K562 (cell line): ENCODE data around the gene EBNA1BP2. TPM values are rescaled to one million over a fixed set of nuclear protein-coding genes. Genes with fewer than 3 reads are reported as not detected.

Experiments used
- ATAC-seq: fragments of 200-7000 bp; cut with Tn5 transposase; 3 replicates; pipeline ENCODE4 v1.9.1; 2020; ENCODE audit warnings: moderate library complexity
- BruUV-seq: library from RNA; stranded (reverse); fragments of 400-500 nt; replicated peaks from 2 replicates; lab custom pipeline; 2021; lab: Mats Ljungman, UMichigan
- CTCF ChIA-PET: fragments of 300-600 bp; formaldehyde crosslinking; extraction: SDS; loops from one replicate; lab custom pipeline; 2021; ENCODE audit warnings: low intra/inter-chr PET ratio; lab: Yijun Ruan, JAX
- POLR2A ChIA-PET: fragments of 300-600, 350-650 bp; sonication (Branson Sonifier 250); formaldehyde crosslinking; extraction: SDS; loops from one replicate; lab custom pipeline; 2021; ENCODE audit warnings: antibody characterized with exemption, inconsistent platforms; lab: Yijun Ruan, JAX
- DNase-seq, 4 experiments: peaks; one replicate each; pipeline versions ENCODE4 v3.0.0 to v3.0.0-alpha.2; 2011 to 2018; ENCODE audit warnings: low spot score in 3 of 4, mixed read lengths in 3 of 4; ENCODE audit errors: extremely low read depth in 1 of 4
- FAIRE-seq: peaks from 2 replicates; lab custom pipeline; 2011; peaks lifted over from hg19 to GRCh38; lab: Jason Lieb, UNC
- H2AFZ ChIP-seq: 2 replicates; pipeline ENCODE4 v1.6.0; 2011; ENCODE audit warnings: low read depth, low read length, control low read depth, inconsistent platforms
- H3K27ac ChIP-seq: fragments of 200-600 bp; 3 replicates; pipeline ENCODE4 v1.8.0; 2011; ENCODE audit warnings: low read depth, mild to moderate bottlenecking, control low read depth, inconsistent platforms, low read length, moderate library complexity, mixed read lengths; ENCODE audit errors: extremely low read depth
- H3K27me3 ChIP-seq, 2 experiments: fragments of 300-600 bp in 1 of 2; 2 replicates in 1 of 2; 3 replicates in 1 of 2; pipeline versions ENCODE4 v1.6.0 to v1.8.0; 2011; ENCODE audit warnings: inconsistent platforms in 2 of 2, low read length in 2 of 2, mild to moderate bottlenecking in 1 of 2, mixed read lengths in 1 of 2, moderate library complexity in 1 of 2; ENCODE audit not compliant: control insufficient read depth in 2 of 2, insufficient read depth in 2 of 2
- H3K36me3 ChIP-seq: fragments of 300-600 bp; 3 replicates; pipeline ENCODE4 v1.8.0; 2011; ENCODE audit warnings: mild to moderate bottlenecking, low read length, inconsistent platforms; ENCODE audit not compliant: control insufficient read depth, insufficient read depth
- H3K4me1 ChIP-seq, 2 experiments: fragments of 200-600 bp in 1 of 2; replicated peaks in 1 of 2; 2 replicates in 1 of 2; 3 replicates in 1 of 2; pipeline versions ENCODE4 v1.5.1 to v1.8.0; 2011; ENCODE audit warnings: inconsistent platforms in 2 of 2, low read length in 2 of 2, mild to moderate bottlenecking in 1 of 2, mixed read lengths in 1 of 2, moderate library complexity in 1 of 2; ENCODE audit not compliant: control insufficient read depth in 2 of 2, insufficient read depth in 2 of 2
- H3K4me2 ChIP-seq: 2 replicates; pipeline ENCODE4 v1.6.1; 2011; ENCODE audit warnings: low read length, control low read depth, inconsistent platforms, mixed read lengths; ENCODE audit not compliant: insufficient read depth
- H3K4me3 ChIP-seq: fragments of 200-600 bp; sonication (generic), shearing (Covaris generic); 2 replicates; pipeline ENCODE4 v1.5.1; 2016; ENCODE audit warnings: control low read depth, inconsistent platforms
- H3K79me2 ChIP-seq: fragments of 200-600 bp; 3 replicates; pipeline ENCODE4 v1.8.0; 2011; ENCODE audit warnings: low read length, inconsistent platforms; ENCODE audit not compliant: control insufficient read depth, insufficient read depth
- H3K9ac ChIP-seq, 2 experiments: 2 replicates each; pipeline versions ENCODE4 v1.6.0 to v1.6.1; 2011; ENCODE audit warnings: low read depth in 2 of 2, low read length in 2 of 2, control low read depth in 1 of 2, inconsistent platforms in 1 of 2, mild to moderate bottlenecking in 1 of 2, mixed read lengths in 1 of 2; ENCODE audit not compliant: insufficient read depth in 1 of 2
- H3K9me1 ChIP-seq: one replicate; pipeline ENCODE4 v1.6.0; 2011; ENCODE audit warnings: inconsistent platforms, mild to moderate bottlenecking, low read length, moderate library complexity; ENCODE audit not compliant: control insufficient read depth, insufficient read depth
- H3K9me3 ChIP-seq: replicated peaks from 2 replicates; pipeline ENCODE4 v1.5.1; 2011; ENCODE audit warnings: low read depth, low read length, inconsistent platforms; ENCODE audit not compliant: control insufficient read depth, insufficient read depth
- H4K20me1 ChIP-seq: replicated peaks from 2 replicates; pipeline ENCODE4 v1.6.1; 2011; ENCODE audit warnings: low read length, inconsistent platforms, mixed read lengths; ENCODE audit not compliant: control insufficient read depth, insufficient read depth
- CBFB ChIP-seq: sonication (generic); formaldehyde crosslinking; IDR thresholded peaks from 2 replicates; pipeline ENCODE4 v1.4.0; 2020; ENCODE audit warnings: mild to moderate bottlenecking, missing genetic modification reagents
- CBX3 ChIP-seq, 2 experiments: IDR thresholded peaks; 1 replicate in 1 of 2; 2 replicates in 1 of 2; pipeline ENCODE4 v1.6.1; 2012; ENCODE audit warnings: inconsistent platforms in 2 of 2, low read length in 2 of 2, borderline replicate concordance in 1 of 2, control low read depth in 1 of 2
- HNRNPK ChIP-seq: fragments of 200-400 bp; formaldehyde crosslinking; IDR thresholded peaks from one replicate; pipeline ENCODE4 v1.6.1; 2018; ENCODE audit warnings: mild to moderate bottlenecking, low read depth, low read length; ENCODE audit not compliant: poor library complexity, severe bottlenecking
- KDM4B ChIP-seq, 2 experiments: fragments of 450-650 bp in 1 of 2; sonication (generic) in 1 of 2; IDR thresholded peaks; 2 replicates each; pipeline ENCODE4 v1.6.1; 2016 to 2017; ENCODE audit warnings: borderline replicate concordance in 2 of 2, antibody characterized with exemption in 1 of 2, low read depth in 1 of 2, mild to moderate bottlenecking in 1 of 2
- KHSRP ChIP-seq: fragments of 450-650 bp; IDR thresholded peaks from 2 replicates; pipeline ENCODE4 v1.6.1; 2017
- PBX2 ChIP-seq, 2 experiments: IDR thresholded peaks in 1 of 2; conservative IDR thresholded peaks in 1 of 2; 2 replicates each; pipeline ENCODE4 v1.6.1; 2016; ENCODE audit warnings: low read depth in 2 of 2, mild to moderate bottlenecking in 1 of 2, missing compliant biosample characterization in 1 of 2, missing genetic modification characterization in 1 of 2, moderate library complexity in 1 of 2
- POLR2G ChIP-seq: fragments of 200-400 bp; formaldehyde crosslinking; IDR thresholded peaks from 2 replicates; pipeline ENCODE4 v1.6.1; 2017; ENCODE audit warnings: low read depth, mild to moderate bottlenecking, antibody characterized with exemption, low read length, moderate library complexity
- RBM15 ChIP-seq: fragments of 200-400 bp; formaldehyde crosslinking; IDR thresholded peaks from 2 replicates; pipeline ENCODE4 v1.6.1; 2018; ENCODE audit warnings: mild to moderate bottlenecking, low read length, moderate library complexity; ENCODE audit not compliant: insufficient read depth
- RUNX1 ChIP-seq: sonication (generic); IDR thresholded peaks from 2 replicates; pipeline ENCODE4 v1.6.1; 2016; ENCODE audit warnings: antibody characterized with exemption, low read depth
- TCF3 ChIP-seq: sonication (generic); formaldehyde crosslinking; IDR thresholded peaks from 2 replicates; pipeline ENCODE4 v1.4.0; 2020; ENCODE audit warnings: mild to moderate bottlenecking, missing genetic modification reagents
- ZBTB8A ChIP-seq: fragments of 450-650 bp; IDR thresholded peaks from 2 replicates; pipeline ENCODE4 v1.6.1; 2018; ENCODE audit warnings: mild to moderate bottlenecking, moderate library complexity; ENCODE audit not compliant: partially characterized antibody
- ZBTB9 ChIP-seq: fragments of 450-650 bp; formaldehyde crosslinking; IDR thresholded peaks from 2 replicates; pipeline ENCODE4 v1.4.0; 2020; ENCODE audit warnings: mild to moderate bottlenecking, moderate library complexity
- ZNF175 ChIP-seq: fragments of 200-800 bp; sonication (Bioruptor generic); IDR thresholded peaks from 2 replicates; pipeline ENCODE4 v1.6.1; 2016; ENCODE audit warnings: low read depth, mild to moderate bottlenecking, missing genetic modification characterization, missing compliant biosample characterization
- ZNF76 ChIP-seq: fragments of 250-450 bp; sonication (Bioruptor Pico); IDR thresholded peaks from 2 replicates; pipeline ENCODE4 v1.4.0; 2020; ENCODE audit warnings: mild to moderate bottlenecking, moderate library complexity, borderline replicate concordance
- WGBS: fragments of 100-300 bp; shearing (Covaris generic); methylation state at CpG from one replicate; pipeline ENCODE4 v1.1.6; 2016; ENCODE audit warnings: low coverage, mixed read lengths; ENCODE audit not compliant: insufficient coverage; ENCODE audit errors: missing lambda C conversion rate; 5-methylcytosine and 5-hydroxymethylcytosine counted together
- in situ Hi-C: fragments of 300-500 bp; cut with MboI; formaldehyde crosslinking; loops from 4 replicates; pipeline ENCODE4 v1.15.0; 2018; ENCODE audit warnings: inconsistent platforms, mixed read lengths
- intact Hi-C: fragments of 100-400 bp; cut with micrococcal nuclease; formaldehyde crosslinking; loops from 2 replicates; pipeline ENCODE4 v1.14.2; 2022
- polyA plus RNA-seq, 8 experiments: library from polyadenylated mRNA; depleted of rRNA in 4 of 8; stranded (reverse) in 5 of 8; unstranded in 3 of 8; fragments of >200 nt; fragmentation: Nextera tagmentation in 2 of 8; fragmentation: Illumina TruSeq in 1 of 8; extraction: Ambion mirVana in 2 of 8; extraction: Trizol in 1 of 8; gene quantifications; 2 replicates each; pipeline versions ENCODE4 v1.2.1 to v1.2.3, GENCODE V29; 2011 to 2014; ENCODE audit warnings: inconsistent platforms in 1 of 8, missing spikeins in 1 of 8
- total RNA-seq, 7 experiments: library from RNA; depleted of rRNA in 6 of 7; stranded (reverse); fragments of >200 nt in 6 of 7; fragmentation: Illumina TruSeq in 2 of 7; extraction: Trizol in 2 of 7; gene quantifications; 2 replicates each; pipeline versions ENCODE4 v1.2.1 to v1.2.3, GENCODE V29; 2011 to 2021; ENCODE audit warnings: low replicate concordance in 1 of 7
- TF ChIP-seq, protein P1 (sequence below): fragments of 250-450 bp; sonication (Bioruptor Pico); IDR thresholded peaks from 2 replicates; pipeline ENCODE4 v1.5.0; 2020; ENCODE audit warnings: mild to moderate bottlenecking, borderline replicate concordance

EBNA1BP2 gene
- total and polyA plus RNA-seq, 9 of the 15 experiments (the other 6 are each of a cell fraction or from before 2014, with no cell fraction given), result 95.2 to 349 (median 249) TPM

DNA sequence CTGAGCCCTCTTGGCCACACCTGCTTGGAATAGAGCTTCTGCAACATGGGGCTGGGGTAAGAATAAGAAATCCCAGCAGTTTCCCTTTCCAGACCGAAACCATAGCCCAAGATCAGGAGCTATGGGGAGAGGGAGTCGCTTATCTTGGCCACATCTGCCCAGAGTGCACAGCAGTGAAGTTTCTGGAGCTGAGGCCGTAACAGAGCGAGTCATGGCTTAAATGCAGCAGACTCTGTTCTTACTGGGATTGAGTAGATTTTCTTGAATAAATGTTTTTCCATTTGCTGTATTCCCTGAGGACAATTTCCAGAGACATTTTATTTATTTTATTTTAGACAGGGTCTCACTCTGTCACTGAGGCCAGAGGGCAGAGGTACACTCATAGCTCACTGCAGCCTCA is 33.6 kb upstream of the EBNA1BP2 start:
- FAIRE-seq, result no peak
- DNase-seq, result no peak
- H3K9me3 ChIP-seq, result no peaks in the 10 kb centered on the region
- H3K9ac ChIP-seq, result no peak overlapping the region; a peak in 1 of 4 replicates
- peaks cover 28 to 62% of the 10 kb centered on the region in 2 experiments for H3K27me3 ChIP-seq
- intact Hi-C loops, result no loop called here
- H3K9me1 ChIP-seq, result no peaks in the 10 kb centered on the region
- in situ Hi-C loops, result no loop called here
- no peak overlapping the region for H3K4me3 ChIP-seq
- no peak overlapping the region for H3K4me2 ChIP-seq
- H3K36me3 ChIP-seq, result no peaks in the 10 kb centered on the region
- no peaks in the 10 kb centered on the region for H3K79me2 ChIP-seq
- H3K27ac ChIP-seq, result no peak overlapping the region
- H2AFZ ChIP-seq, result no peak overlapping the region
- BruUV-seq, result no TSS peak
- peaks cover 0 to 3% of the 10 kb centered on the region in 2 experiments; a peak in 4 of 5 replicates for H3K4me1 ChIP-seq
- 2% methylated on average over 4 of the region's 4 CpGs for WGBS
- CTCF ChIA-PET, result no interaction called here
- POLR2A ChIA-PET, result interaction anchor here (0.6 to 1.0 kb wide), 3 partner anchors 33 to 278 kb away, joined by 3 read pairs; partner anchors contain the start of genes CFAP57 and EBNA1BP2
- no peaks in the 10 kb centered on the region for H4K20me1 ChIP-seq
- no peak for ATAC-seq
- TF ChIP-seq KDM4B (IDR thresholded peaks at IDR 0.05; ENCODE audit: borderline replicate concordance in 2 of 2, low read depth in 1 of 2) (no peak), ZBTB9 (CRISPR knock-in tag) (no peak), KHSRP (no peak), RBM15 (no peak), CBFB (no peak), HNRNPK (no peak), POLR2G (no peak), CBX3 (IDR thresholded peaks at IDR 0.05; ENCODE audit: borderline replicate concordance in 1 of 2, low read length in 2 of 2) (no peak), PBX2 (CRISPR knock-in tag; IDR thresholded peaks at IDR 0.05; ENCODE audit: low read depth) (no peak), PBX2 (tag; conservative IDR thresholded peaks at IDR 0.05; ENCODE audit: low read depth) (no peak), TCF3 (CRISPR knock-in tag) (no peak), ZNF76 (no peak), ZBTB8A (no peak), RUNX1 (no peak), ZNF175 (no peak)
- TF ChIP-seq, protein P1, sequence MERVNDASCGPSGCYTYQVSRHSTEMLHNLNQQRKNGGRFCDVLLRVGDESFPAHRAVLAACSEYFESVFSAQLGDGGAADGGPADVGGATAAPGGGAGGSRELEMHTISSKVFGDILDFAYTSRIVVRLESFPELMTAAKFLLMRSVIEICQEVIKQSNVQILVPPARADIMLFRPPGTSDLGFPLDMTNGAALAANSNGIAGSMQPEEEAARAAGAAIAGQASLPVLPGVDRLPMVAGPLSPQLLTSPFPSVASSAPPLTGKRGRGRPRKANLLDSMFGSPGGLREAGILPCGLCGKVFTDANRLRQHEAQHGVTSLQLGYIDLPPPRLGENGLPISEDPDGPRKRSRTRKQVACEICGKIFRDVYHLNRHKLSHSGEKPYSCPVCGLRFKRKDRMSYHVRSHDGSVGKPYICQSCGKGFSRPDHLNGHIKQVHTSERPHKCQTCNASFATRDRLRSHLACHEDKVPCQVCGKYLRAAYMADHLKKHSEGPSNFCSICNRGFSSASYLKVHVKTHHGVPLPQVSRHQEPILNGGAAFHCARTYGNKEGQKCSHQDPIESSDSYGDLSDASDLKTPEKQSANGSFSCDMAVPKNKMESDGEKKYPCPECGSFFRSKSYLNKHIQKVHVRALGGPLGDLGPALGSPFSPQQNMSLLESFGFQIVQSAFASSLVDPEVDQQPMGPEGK, result no peak
